T-helper 9 cell (primary cell): ENCODE measurements around the gene PIKFYVE.
"Not testable (repeated sequence)": the region's sequence is repeated elsewhere in the genome, so short reads cannot be mapped to it uniquely, and the experiment has no call there.

ENCODE experiments used
- DNase-seq: peaks from one replicate; pipeline ENCODE4 v3.0.0-alpha.2; 2020

The PIKFYVE gene

DNA sequence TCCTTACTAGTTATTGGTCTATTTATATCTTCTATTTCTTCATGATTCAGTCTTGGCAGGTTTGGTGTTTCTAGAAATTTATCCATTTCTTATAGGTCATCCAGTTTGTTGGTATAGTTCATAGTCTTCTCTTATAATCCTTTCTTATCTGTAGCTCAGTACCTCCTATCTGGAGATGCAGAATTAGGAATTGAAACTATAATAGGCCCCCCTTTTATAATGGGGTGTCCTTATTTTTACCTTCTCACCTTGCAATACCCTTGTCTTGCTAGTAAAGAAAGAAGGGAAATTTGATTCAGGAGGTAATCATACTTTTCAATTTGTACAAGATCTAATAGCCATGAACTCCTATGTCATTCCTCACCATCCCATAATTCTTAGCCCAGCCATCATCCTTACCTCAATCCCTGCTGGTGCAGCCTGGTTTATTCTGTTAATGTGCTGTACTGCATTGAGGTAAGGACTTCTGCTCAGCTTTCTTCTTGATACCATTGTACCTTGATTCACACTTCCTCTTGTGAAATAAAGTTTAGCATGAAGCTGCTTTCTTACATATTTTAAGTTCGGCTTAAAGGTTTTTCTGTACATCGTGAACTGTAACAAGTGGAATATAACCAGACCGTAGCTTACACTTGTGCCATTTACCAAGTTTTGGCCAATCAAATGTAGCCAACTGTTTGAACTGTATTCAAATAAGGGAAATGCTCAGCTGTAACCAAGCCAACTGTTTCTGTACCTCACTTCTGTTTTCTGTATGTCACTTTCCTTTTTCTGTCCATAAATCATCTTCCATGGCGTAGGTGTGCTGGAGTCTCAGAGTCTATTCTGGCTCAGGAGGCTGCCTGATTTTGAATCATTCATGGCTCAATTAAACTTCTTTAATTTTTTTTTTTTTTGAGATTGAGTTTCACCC is 100.4 kb downstream of the PIKFYVE start:
- DNase-seq = no peak

DNA sequence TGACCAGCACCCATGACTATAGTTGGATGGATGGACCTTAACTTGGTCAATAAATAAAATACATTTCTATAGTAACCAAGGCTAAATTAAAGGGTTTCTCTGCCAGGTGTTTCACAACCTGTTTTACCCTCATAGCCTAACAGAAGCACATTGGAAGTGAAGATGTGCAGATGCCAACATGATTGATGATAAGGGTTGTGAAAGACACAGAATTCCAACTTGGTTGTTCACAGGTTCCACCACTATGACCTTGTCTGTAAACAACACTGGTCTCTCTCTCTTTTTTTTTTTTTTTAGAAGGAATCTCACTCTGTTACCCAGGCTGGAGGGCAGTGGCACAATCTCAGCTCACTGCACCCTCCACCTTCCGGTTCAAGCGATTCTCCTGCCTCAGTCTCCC is 103.0 kb downstream of the PIKFYVE start:
- DNase-seq = no peak

DNA sequence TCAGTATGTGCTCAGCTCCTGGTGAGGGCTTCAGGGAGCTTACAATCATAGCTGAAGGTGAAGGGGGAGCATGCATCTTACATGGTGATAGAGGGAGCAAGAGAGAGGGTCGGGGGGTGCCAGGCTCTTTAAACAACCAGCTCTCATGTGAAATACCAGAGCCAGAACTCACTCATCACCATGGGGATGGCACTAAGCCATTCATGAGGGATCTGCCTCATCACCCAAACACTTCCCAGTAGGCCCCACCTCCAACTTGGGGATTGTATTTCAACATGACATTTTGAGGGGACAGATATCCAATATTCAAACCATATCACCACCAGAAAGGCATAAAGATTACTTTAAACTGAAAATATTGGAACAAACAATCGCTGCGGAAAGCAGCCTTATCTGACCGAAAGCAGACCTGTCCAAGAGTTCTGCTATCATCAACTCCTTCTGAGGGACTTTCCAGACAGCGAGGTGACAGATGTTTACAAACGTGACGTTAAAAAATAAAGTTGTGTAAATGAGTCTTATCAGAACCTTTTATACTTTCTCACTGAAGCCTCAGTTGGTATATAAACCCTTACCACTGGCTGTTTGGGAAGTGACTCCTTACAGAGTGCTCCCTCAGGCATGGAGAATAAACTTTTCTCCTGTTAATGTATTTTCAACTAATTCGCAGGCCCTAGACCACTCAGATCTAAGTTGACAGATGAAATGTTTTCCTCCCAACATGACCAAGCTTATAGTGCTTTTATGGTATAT is 105.0 kb downstream of the PIKFYVE start:
- DNase-seq = no peak

DNA sequence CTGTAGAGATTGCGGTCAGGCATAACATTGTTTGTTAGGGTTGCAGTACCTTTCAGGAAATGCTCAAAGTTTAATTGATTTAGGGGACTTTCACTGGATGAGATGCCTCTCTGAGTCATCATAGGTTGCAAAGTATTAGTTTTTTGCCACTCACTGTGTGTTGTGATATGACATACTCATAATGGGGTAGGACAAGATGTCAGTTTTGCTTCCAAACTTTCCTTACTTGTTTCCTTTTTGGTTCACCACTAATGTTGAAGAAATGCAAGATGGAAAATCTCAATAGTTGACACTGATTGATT is 105.5 kb downstream of the PIKFYVE start:
- no peak for DNase-seq

DNA sequence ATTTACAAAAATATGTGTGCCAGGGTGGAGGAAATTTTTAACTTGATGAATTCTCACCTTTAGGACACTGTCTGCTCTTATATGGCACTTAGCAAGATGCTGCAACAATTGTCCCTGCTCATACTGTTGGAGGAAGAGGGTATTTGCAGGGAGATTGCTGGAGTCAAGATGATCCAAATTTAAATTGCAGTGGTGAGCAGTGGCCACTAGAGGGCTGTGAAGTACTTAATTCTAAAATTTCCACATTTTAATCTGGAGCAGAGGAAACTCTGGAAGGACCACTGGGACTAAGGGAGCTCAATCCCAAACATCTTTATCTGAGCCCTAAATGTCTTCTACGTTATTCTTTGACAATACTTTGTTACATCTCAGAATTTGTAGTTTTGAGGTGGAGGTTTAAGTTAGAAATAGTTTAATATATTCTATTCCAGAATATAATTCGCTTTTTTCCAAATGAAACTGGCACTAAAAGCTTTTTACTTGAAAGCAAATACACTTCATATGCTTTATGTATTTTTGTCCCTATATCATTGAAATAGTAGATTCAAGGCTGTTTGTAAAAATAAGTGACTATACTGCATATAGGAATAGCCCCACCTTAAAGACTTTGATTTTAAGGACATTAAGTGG is 107.5 kb downstream of the PIKFYVE start:
- no peak for DNase-seq

DNA sequence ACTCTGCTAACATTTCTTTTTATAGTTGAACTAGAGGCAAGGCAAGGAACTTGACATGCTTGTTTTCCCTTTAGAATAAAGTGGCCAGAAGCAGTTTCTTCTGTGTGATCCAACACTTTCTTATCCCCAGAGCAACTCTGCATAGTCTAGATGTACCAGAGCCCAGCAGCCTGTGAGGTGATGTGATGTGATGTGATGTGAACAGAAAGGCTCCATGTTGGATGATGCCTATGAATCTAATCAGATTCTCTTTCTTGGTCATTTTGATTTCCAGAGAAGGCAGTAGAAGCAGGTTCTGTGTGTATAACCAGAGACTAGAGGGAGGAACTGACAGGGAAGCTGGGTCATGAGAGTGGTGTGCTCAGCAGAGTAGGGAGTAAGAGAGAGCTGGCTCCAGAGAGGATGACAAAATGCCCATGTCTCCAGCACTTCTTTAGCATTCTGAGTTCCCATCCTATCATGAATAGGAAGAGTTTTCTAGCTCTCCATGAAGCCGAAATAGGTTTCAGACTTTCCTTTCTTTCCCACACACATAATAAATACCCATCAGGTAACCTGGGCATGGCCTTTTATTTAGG is 109.5 kb downstream of the PIKFYVE start:
- DNase-seq = no peak

DNA sequence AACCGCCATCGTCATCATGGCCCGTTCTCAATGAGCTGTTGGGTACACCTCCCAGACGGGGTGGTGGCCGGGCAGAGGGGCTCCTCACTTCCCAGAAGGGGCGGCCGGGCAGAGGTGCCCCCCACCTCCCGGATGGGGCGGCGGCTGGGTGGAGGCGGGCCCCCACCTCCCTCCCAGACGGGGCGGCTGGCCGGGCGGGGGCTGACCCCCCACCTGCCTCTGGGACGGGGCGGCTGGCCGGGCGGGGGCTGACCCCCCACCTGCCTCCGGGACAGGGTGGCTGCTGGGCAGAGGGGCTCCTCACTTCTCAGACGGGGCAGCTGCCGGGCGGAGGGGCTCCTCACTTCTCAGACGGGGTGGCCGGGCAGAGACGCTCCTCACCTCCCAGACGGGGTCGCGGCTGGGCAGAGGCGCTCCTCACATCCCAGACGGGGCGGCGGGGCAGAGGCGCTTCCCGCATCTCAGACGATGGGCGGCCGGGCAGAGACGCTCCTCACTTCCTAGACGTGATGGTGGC is 111.3 kb downstream of the PIKFYVE start:
- DNase-seq = not testable (repeated sequence)

DNA sequence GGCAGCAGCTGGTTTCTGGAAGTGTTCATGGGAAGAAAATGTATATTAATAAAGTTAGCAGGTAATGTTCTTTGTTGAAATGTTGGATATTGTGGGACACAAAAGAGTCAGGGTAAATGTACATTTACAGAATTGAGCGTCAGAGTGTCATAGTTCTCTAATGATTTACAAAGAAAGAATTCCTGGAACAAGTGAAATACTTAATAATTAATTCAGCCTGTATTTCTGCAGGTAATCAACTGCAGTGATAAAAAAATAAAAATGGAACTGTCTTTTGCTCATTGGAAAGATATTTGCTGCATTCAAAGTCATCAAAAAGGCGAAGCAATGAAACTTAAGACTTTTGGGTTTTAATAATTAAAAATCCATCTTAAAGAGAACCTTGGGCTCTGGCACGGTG is 113.1 kb downstream of the PIKFYVE start:
- DNase-seq = no peak

DNA sequence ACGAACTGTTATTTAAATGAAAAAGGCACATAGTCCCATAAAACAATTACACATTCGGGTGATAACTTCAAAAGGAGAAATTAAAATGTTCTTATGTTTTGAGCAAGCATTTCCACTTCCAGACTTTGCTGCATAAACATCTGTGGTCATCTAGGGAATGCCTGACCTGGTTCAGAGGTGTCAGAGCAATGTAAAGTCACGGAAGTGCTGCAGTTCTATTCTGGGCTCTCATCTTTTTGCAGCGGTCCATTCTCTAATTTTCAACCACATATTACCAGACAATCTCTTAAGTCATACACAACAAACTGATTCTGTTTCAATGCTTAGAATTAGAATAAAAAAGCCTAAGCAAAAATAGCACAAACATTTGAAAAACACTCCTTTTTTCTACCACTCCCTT is 118.6 kb downstream of the PIKFYVE start:
- DNase-seq = no peak

DNA sequence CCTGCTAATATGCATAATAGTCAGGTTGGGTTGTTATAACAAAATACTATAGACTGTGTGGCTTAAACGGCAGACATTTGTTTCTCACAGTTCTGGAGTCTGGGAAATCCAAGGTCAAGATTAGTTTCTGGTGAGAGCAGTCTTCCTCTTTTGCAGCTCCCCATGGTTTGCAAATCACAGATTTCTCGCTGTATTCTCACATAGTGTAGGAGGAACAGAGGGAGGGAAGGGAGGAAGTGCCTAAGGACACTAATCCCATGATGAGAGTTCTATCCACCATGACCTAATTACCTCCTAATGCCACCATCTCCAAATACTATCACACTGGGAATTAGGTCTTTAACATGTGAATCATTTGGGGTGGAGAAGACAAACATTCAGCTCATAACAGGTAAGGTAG is 120.5 kb downstream of the PIKFYVE start:
- DNase-seq = no peak

DNA sequence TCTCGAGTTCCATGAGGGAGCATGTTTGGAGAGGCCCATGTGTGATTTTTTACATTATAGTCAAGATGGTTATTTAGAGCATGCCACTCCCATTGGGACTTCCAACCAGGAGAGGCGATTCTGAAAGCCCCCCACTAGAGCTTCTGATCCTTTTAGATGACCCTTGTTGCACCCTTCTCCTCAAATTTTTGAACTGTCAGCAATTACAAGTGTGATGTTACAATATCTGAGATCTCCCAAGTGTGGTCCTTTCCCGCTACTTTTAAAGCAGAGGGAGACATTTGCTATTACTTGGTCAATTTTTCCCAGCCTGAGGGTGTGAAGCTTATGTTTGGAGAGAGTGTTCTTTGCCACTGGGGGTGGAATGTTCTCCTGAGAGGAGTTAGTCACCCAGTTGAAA is 123.9 kb downstream of the PIKFYVE start:
- DNase-seq = no peak

DNA sequence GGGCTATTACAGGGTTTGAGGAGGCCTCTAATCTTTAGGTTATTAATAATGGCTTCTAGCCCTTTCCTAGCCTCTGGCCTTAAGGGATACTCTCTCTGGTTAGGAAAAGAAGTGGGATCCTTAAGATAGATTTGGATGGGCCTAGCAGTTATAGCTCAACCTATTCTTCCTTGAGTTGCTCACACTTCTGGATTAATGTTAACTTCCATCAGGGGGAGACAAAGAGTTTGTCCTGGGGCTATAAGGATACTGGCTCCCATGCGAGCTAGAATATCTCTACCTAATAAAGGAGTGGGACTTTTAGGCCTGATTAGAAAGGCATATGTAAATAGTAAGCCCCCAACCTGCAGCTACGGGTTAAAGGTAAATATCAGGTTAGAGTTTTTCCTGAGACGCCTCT is 126.2 kb downstream of the PIKFYVE start:
- DNase-seq = no peak

DNA sequence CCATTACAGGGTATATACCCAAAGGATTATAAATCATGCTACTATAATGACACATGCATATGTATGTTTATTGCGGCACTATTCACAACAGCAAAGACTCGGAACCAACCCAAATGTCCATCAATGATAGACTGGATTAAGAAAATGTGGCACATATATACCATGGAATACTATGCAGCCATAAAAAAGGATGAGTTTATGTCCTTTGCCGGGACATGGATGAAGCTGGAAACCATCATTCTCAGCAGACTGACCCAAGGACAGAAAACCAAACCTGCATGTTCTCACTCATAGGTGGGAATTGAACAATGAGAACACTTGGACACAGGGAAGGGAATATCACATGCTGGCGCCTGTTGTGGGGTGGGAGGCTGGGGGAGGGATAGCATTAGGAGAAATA is 130.7 kb downstream of the PIKFYVE start:
- not testable (repeated sequence) for DNase-seq

DNA sequence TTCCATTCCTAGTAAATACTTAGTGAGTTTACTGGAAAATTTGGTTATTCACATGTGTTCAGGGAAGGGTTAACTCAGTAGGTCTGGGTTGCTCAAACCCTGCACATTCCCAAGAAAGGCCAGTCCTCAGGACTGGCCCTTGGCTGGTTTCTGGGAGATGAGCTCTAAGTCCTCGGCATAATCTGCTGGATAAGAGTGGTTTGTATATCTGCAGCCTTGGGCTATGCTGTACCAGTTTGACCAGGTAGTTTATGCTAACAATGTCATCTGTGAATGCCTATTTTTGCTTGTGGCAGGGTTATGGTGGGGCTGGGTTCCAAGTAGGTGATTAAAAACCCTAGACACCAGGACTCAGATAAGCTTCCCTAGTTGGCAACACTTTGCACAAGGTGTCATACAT is 133.1 kb downstream of the PIKFYVE start:
- no peak for DNase-seq

DNA sequence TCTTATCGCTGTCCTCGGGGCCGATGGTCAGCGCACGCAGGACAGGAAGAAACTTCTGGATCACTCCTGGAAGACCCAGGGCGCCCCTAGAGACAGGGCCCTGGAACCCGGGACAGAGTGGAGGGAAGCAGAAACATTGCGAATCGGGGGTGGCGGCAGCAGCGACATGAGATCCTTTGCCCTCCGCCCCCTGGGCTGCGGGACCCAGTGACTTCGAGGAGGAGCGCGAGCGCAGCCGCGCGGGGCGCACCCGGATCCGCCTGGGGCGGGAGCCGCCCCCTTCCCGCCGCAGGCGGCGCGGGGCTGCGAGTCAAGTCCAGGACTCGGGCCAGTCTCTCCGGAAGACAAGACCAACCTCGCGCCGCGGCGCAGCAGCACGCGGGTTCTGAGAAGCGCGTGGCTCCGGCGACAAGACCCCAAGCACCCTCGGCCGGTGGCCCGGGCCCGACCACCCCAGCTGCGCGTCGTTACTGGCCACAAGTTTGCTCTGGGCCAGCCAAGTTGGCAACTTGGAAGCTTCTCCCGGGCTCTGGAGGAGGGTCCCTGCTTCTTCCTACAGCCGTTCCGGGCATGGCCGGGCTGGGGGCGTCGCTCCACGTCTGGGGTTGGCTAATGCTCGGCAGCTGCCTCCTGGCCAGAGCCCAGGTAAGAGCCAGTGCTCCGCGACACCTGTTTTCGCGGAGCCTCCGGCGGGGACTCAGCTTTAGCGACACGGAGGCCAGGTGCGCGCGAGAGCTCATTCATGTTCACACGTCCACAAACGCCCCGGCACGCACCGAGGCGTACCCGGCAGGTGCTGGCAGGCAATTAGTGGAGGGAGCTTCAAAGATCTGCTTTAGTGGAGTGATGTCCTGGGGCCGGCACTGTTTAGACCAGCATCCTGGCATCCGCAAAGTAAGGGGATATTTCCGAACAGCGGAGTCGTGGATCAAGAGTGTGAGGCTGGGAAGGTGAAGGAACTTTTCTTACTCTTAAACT is 140.7 kb downstream of the PIKFYVE start, which contains the start of gene PTH2R:
Gene PTH2R (plus strand): TSS at position 319 of the 978 bp plus-strand sequence. CDS start 252 bp downstream, at position 571.
- DNase-seq = no peak

DNA sequence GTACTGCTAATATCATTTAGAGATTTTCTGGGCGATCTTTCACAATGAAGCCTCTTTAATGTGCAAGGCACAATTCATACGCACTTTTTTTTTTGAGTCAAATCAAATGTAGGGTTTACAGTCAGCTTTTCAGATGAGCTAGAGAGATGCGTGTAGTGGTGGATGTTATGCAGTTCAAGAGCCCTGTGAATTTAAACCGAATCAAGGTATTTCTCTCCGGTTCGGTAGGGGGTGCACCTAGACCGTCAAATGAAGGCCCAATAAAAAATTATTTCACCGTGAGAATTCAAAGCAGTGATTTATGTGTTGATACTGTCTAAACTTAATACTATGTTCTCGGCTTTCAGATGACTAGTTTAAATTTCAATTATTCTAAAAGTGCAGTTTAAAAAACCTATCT is 141.6 kb downstream of the PIKFYVE start:
- DNase-seq = no peak
